NCI-H2196 (cell line): ENCODE results near the gene LRRC61.
"Not testable (repeated sequence)": the region's sequence is repeated elsewhere in the genome, so short reads cannot be mapped to it uniquely, and the experiment has no call there.

Experiments used
- DNase-seq: peaks from one replicate; lab custom pipeline; 2025; ENCODE audit not compliant: unreplicated experiment; lab: John Stamatoyannopoulos, UW

LRRC61 gene

GRCh38 chr7:150307129-150307528, 16.0 kb upstream of the LRRC61 start:
- DNase-seq: no peak

GRCh38 chr7:150307904-150308303, 15.3 kb upstream of the LRRC61 start:
- no peak for DNase-seq

GRCh38 chr7:150308575-150308974, 14.6 kb upstream of the LRRC61 start:
- no peak for DNase-seq

- no peak for DNase-seq
Measured at GRCh38 chr7:150311146-150311545, 12.0 kb upstream of the LRRC61 start.

- DNase-seq: no peak
Measured at GRCh38 chr7:150311711-150312110, 11.4 kb upstream of the LRRC61 start.

GRCh38 chr7:150312649-150313366, 10.3 kb upstream of the LRRC61 start:
- DNase-seq: not testable (repeated sequence)

- DNase-seq: no peak
Measured at GRCh38 chr7:150313367-150313809, 9.8 kb upstream of the LRRC61 start.

- DNase-seq: no peak
Measured at GRCh38 chr7:150313870-150314269, 9.3 kb upstream of the LRRC61 start.

- no peak for DNase-seq
Measured at GRCh38 chr7:150314639-150315239, 8.4 kb upstream of the LRRC61 start.

- not testable (repeated sequence) for DNase-seq
Measured at GRCh38 chr7:150316987-150317386, 6.2 kb upstream of the LRRC61 start.

- no peak for DNase-seq
Measured at GRCh38 chr7:150317748-150318444, 5.3 kb upstream of the LRRC61 start.

- no peak for DNase-seq
Measured at GRCh38 chr7:150321788-150322113, 1.4 kb upstream of the LRRC61 start.

GRCh38 chr7:150322114-150322832, 882 bp upstream of the LRRC61 start:
- DNase-seq: peak; percentile 47

GRCh38 chr7:150323682-150324372, 672 bp downstream of the LRRC61 start:
- no peak for DNase-seq

- DNase-seq: no peak
Measured at GRCh38 chr7:150324373-150324961, 1.3 kb downstream of the LRRC61 start.

- DNase-seq: no peak
Measured at GRCh38 chr7:150325110-150325611, 2.0 kb downstream of the LRRC61 start.

- DNase-seq: no peak
Measured at GRCh38 chr7:150325901-150326300, 2.7 kb downstream of the LRRC61 start.

- no peak for DNase-seq
Measured at GRCh38 chr7:150326657-150327268, 3.6 kb downstream of the LRRC61 start.

GRCh38 chr7:150327308-150327707, 4.2 kb downstream of the LRRC61 start:
- no peak for DNase-seq
